Pancreas (tissue), 10 donors: ENCODE measurements around the gene SPTBN4. TPM values are rescaled to one million over a fixed set of nuclear protein-coding genes. Genes with fewer than 3 reads are reported as not detected.

Experiments used
- ATAC-seq, 4 donors: fragments of 200-7000 bp; cut with Tn5 transposase; one replicate each; pipeline versions ENCODE4 v1.8.0 to v1.9.1; 2020; ENCODE audit warnings: mild to moderate bottlenecking in 4 of 4, moderate library complexity in 4 of 4
- DNase-seq, 6 donors: peaks; one replicate each; pipeline ENCODE4 v3.0.0-alpha.2; 2020
- FAIRE-seq: peaks from 2 replicates; lab custom pipeline; 2012; peaks lifted over from hg19 to GRCh38; lab: Jason Lieb, UNC
- H3K27ac ChIP-seq, 4 donors: fragments of 200-600 bp; sonication (generic); 1 replicate in 3 of 4; 2 replicates in 1 of 4; pipeline versions ENCODE4 v1.5.0 to v1.8.0; 2020
- H3K27me3 ChIP-seq, 4 donors: fragments of 200-600 bp; one replicate each; pipeline ENCODE4 v1.8.0; 2021
- H3K36me3 ChIP-seq, 3 donors: fragments of 200-600 bp; sonication (generic) in 1 of 3; one replicate each; pipeline versions ENCODE4 v1.5.0 to v1.8.0; 2020 to 2021
- H3K4me1 ChIP-seq, 3 donors: fragments of 200-600 bp; one replicate each; pipeline ENCODE4 v1.8.0; 2021
- H3K4me3 ChIP-seq, 4 donors: fragments of 200-600 bp; sonication (generic) in 2 of 4; one replicate each; pipeline versions ENCODE4 v1.5.0 to v1.8.0; 2020 to 2021
- H3K9me3 ChIP-seq, 4 donors: fragments of 200-600 bp; one replicate each; pipeline ENCODE4 v1.8.0; 2021
- WGBS, 2 donors: extraction: QIAGEN DNeasy Blood & Tissue Kit; methylation state at CpG; one replicate each; pipeline ENCODE4 v1.1.7; 2013; 5-methylcytosine and 5-hydroxymethylcytosine counted together
- intact Hi-C, 3 donors: fragments of 100-400 bp; cut with DNase I; formaldehyde crosslinking; loops; one replicate each; pipeline versions ENCODE4 v1.11.1 to v1.14.2; 2022
- polyA plus RNA-seq, 2 donors: library from polyadenylated mRNA; stranded (reverse); fragments of 200-250 nt; gene quantifications; one replicate each; pipeline ENCODE4 v1.2.3, GENCODE V29; 2013
- total RNA-seq, 6 donors: library from RNA; stranded (reverse); fragmentation: NEBNext Ultra II Directional in 4 of 6; extraction: Animal tissue kit (Norgen Biotek cat#: 25700) in 4 of 6; gene quantifications; one replicate each; pipeline versions ENCODE4 v1.2.1 to v1.2.4, GENCODE V29; 2021 to 2023
- TF ChIP-seq, protein P1 (sequence below), 4 donors: fragments of 200-600 bp; sonication (generic) in 3 of 4; IDR thresholded peaks; one replicate each; pipeline versions ENCODE4 v1.5.0 to v1.8.0; 2021; ENCODE audit warnings: antibody characterized with exemption in 4 of 4
- donor health status: healthy with polysubstance abuse.
- donor health status: DM: no; HTN: no; CAD: no; lungs with moderate emphysema.
- donor health status: DM: no; HTN: no; CAD: no.
- donor health status: control.
- donor health status: control.
- donor health status: Bipolar disorder and iron deficiency.
- donor health status: DM: yes; HTN: yes; CAD: no.
- donor health status: DM: no; HTN: no; CAD: no.
- donor health status: DM: no; HTN: no; CAD: no.
- donor health status: DM: yes; HTN: yes; CAD: no.

Gene SPTBN4
- total and polyA plus RNA-seq, 8 donors, result 1.0 to 23.9 (median 1.7) TPM

DNA sequence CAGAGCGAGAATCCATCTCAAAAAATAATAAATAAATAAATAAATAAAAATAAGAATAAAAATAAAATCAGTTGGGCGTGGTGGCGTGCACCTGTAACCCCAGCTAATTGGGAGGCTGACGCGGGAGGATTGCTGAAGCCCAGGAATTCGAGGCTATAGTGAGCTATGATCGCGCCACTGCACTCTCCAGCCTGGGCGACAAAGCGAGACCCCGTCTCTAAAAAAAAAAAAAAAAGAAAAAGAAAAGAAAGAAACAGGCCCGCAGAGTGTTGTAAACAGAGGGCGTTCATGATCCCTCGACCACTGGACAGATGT, 46.4 kb upstream of the SPTBN4 start:
- TF ChIP-seq, protein P1, sequence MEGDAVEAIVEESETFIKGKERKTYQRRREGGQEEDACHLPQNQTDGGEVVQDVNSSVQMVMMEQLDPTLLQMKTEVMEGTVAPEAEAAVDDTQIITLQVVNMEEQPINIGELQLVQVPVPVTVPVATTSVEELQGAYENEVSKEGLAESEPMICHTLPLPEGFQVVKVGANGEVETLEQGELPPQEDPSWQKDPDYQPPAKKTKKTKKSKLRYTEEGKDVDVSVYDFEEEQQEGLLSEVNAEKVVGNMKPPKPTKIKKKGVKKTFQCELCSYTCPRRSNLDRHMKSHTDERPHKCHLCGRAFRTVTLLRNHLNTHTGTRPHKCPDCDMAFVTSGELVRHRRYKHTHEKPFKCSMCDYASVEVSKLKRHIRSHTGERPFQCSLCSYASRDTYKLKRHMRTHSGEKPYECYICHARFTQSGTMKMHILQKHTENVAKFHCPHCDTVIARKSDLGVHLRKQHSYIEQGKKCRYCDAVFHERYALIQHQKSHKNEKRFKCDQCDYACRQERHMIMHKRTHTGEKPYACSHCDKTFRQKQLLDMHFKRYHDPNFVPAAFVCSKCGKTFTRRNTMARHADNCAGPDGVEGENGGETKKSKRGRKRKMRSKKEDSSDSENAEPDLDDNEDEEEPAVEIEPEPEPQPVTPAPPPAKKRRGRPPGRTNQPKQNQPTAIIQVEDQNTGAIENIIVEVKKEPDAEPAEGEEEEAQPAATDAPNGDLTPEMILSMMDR (IDR thresholded peaks at IDR 0.05), result no peak
- no peak for FAIRE-seq
- Histone ChIP-seq H3K4me3 (peak overlapping the region; percentile 42 to 60 (median 56)), H3K27ac (peak overlapping the region; percentile 94 to 99 (median 98)), H3K27me3 (no peaks in the 10 kb centered on the region), H3K9me3 (no peaks in the 10 kb centered on the region), H3K4me1 (peaks cover 0 to 18% (median 5%) of the 10 kb centered on the region in 3 donors), H3K36me3 (no peaks in the 10 kb centered on the region)
- WGBS, 2 donors, result 42 to 44% methylated on average over 14 of the region's 14 CpGs
- no peak for ATAC-seq
- DNase-seq, result no peak
- intact Hi-C loops, result no loop called here

DNA sequence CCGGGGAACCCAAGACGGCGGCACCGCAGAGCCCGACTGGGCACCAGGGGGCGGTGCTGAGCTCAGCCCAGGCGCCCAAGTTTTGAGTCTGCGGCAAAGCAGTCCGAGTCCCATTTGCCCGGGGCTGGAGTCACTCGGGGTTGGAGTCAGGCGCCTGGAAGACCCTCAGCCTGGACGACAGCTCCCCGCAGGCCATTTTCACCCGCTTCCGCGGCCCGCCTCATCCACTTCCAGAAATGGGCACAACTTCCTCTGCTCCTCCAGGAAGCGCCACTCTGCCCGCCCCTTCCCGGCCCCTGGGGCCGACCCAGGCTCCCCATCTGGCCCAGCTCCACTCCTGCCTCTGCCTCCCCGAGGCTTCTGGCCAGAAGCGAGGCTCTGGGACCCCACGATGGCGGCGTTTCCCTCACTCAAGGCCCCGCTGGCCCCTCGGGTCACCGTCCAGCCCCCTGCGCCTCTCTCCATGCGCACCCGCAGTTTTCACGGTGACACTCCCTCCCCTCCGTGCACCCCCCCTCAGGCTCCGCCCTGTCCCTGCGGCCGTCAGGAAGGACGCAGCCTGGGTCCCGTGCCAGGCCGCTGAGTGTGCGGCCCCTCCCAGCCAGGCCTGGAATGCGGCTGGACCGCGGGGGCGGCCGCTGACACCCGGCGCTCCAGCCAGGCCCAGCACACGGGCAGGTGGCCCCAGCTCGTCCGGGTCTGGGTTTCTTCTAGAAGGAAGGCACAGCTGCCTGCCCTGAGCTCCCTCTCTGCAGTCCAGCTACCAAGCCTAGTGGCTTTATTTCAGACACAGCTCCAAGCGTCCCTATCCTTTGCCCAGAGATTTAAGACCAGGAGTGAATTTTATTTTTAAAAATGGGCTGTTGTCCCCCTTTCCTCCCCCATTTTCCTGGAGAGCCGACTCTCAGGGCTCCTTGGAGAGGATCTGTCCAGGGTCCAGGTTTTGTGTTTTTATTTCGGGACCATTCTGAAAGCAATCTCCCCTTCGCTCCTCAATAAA, 45.7 kb upstream of the SPTBN4 start:
- DNase-seq, result peak; percentile 93 to 97 (median 94)
- intact Hi-C loops, result no loop called here
- no peaks in the 10 kb centered on the region for H3K27me3 ChIP-seq
- peak overlapping the region; percentile 94 to 99 (median 98) for H3K27ac ChIP-seq
- ATAC-seq, result peak; percentile 77 to 86 (median 82)
- H3K4me1 ChIP-seq, result peaks cover 0 to 18% (median 5%) of the 10 kb centered on the region in 3 donors
- H3K36me3 ChIP-seq, result no peaks in the 10 kb centered on the region
- H3K9me3 ChIP-seq, result no peaks in the 10 kb centered on the region
- peak overlapping the region; percentile 42 to 60 (median 56) for H3K4me3 ChIP-seq
- TF ChIP-seq, protein P1 (IDR thresholded peaks at IDR 0.05), result peak; percentile 87 to 95 (median 90)
- WGBS, 2 donors, result 2 to 3% methylated on average over 49 to 56 of the region's 56 CpGs
- FAIRE-seq, result no peak

DNA sequence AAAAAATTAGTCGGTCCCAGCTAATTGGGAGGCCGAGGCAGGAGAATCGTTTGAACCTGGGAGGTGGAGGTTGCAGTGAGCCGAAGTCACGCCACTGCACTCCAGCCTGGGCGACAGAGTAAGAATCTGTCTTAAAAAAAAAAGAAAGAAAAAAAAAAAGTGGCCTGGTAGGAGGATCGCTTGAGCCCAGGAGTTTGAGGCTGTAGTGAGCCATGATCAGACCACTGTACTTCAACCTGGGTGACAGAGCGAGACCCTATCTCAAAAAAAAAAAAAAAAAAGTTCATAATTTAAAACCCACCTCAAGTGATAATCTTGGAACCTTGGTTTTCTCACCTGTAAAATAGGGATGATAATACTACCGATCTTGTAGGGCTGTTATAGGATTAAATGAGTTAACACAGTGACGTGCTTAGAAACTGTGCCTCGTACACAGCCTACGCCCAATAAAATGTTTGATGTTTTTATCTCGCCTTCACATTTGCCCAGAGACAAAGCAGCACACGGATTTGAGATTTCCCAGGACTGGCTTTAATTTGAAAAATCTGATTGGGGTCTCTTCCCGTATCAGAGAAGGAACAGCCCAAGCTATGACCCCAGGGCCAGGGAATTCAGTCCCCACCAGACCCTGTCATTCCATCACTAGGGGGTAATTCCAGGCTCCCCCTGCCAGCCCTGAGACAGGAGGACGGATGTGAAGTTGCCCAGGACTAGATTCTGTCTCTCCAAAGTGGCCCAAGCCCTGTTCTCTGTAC, 44.6 kb upstream of the SPTBN4 start:
- FAIRE-seq (no peak), ATAC-seq (no peak), DNase-seq (no peak)
- WGBS, 2 donors, result 77% methylated on average over 16 of the region's 16 CpGs
- Histone ChIP-seq H3K4me3 (peak overlapping the region in 1 of 4 donors; percentile 60), H3K27me3 (no peaks in the 10 kb centered on the region), H3K4me1 (peaks cover 0 to 18% (median 5%) of the 10 kb centered on the region in 3 donors), H3K36me3 (no peaks in the 10 kb centered on the region), H3K27ac (peak overlapping the region; percentile 94 to 99 (median 98)), H3K9me3 (no peaks in the 10 kb centered on the region)
- TF ChIP-seq, protein P1 (IDR thresholded peaks at IDR 0.05), result no peak
- intact Hi-C loops, result no loop called here

DNA sequence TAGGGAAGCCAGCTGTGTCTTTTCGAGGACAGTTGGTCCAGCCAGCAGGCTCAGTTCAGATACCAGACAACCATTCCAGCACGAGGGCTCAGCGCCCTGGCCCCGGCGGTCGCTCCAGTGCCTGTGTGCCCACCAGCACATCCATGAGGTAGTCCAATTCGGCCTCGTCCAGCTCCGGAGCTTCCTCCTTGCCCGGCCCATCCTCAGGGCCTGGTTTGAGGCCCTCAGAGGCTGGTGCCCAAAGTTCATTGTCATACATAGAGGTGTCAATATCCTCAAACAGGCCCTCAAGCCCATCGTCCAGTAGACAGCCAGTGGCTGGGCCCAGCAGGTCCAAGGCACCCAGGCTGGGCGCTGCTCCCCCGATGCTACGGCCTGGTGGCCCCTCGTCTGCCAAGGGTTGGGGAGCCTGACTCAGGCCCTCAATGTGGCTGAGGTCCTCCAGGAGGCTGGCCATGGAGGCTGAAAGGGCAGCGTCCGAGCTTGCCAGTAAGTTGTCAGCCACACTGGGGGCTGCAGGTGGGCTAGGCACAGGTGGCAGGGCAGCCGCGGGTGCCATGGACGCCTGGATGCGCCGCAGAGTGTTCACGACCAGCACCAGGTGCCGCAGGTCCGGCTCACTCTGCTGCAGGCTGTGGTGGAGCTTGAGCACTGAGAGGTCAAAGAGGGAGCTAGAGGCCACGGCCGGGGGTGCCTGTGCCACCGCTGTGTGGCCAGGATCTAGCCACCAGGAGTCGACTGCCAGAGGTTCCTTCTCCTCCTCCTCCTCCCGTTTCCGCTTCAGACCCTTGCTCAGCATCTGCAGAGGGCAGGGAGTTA, 43.8 kb upstream of the SPTBN4 start:
- Histone ChIP-seq H3K27ac (no peak overlapping the region), H3K9me3 (no peaks in the 10 kb centered on the region), H3K4me3 (no peak overlapping the region), H3K36me3 (no peaks in the 10 kb centered on the region), H3K4me1 (peaks cover 0 to 18% (median 5%) of the 10 kb centered on the region in 3 donors), H3K27me3 (no peaks in the 10 kb centered on the region)
- 87 to 93% methylated on average over 31 of the region's 31 CpGs for WGBS, 2 donors
- FAIRE-seq, result no peak
- TF ChIP-seq, protein P1 (IDR thresholded peaks at IDR 0.05), result no peak
- ATAC-seq, result no peak
- no peak for DNase-seq
- intact Hi-C loops, result no loop called here
